Small intestine (tissue), 16 donors: ENCODE data around the gene ZNF207. TPM values are rescaled to one million over a fixed set of nuclear protein-coding genes. Genes with fewer than 3 reads are reported as not detected.

ENCODE experiments used
- DNase-seq, 2 donors: peaks; one replicate each; pipeline versions ENCODE4 v3.0.0 to v3.0.0-alpha.2; 2013
- FAIRE-seq: peaks from 2 replicates; lab custom pipeline; 2012; peaks lifted over from hg19 to GRCh38; lab: Jason Lieb, UNC
- H3K27ac ChIP-seq, 3 donors: one replicate each; pipeline ENCODE4 v1.5.1; 2013; ENCODE audit warnings: low read length in 2 of 3, mild to moderate bottlenecking in 2 of 3, control low read depth in 1 of 3, inconsistent platforms in 1 of 3, low read depth in 1 of 3, moderate library complexity in 1 of 3
- H3K27me3 ChIP-seq, 3 donors: one replicate each; pipeline ENCODE4 v1.6.1; 2013; ENCODE audit warnings: low read length in 3 of 3, inconsistent platforms in 1 of 3; ENCODE audit not compliant: control insufficient read depth in 3 of 3, insufficient read depth in 3 of 3
- H3K36me3 ChIP-seq, 3 donors: one replicate each; pipeline ENCODE4 v1.6.1; 2013; ENCODE audit warnings: low read length in 3 of 3, inconsistent platforms in 1 of 3, low read depth in 1 of 3, mild to moderate bottlenecking in 1 of 3, moderate library complexity in 1 of 3; ENCODE audit not compliant: control insufficient read depth in 3 of 3, insufficient read depth in 2 of 3
- H3K4me1 ChIP-seq, 3 donors: one replicate each; pipeline ENCODE4 v1.6.1; 2013; ENCODE audit warnings: low read length in 2 of 3, inconsistent platforms in 1 of 3, low read depth in 1 of 3, mild to moderate bottlenecking in 1 of 3, moderate library complexity in 1 of 3; ENCODE audit not compliant: control insufficient read depth in 3 of 3, insufficient read depth in 2 of 3
- H3K4me3 ChIP-seq, 3 donors: one replicate each; pipeline ENCODE4 v1.5.1; 2013; ENCODE audit warnings: low read length in 3 of 3, control low read depth in 1 of 3, inconsistent platforms in 1 of 3, low read depth in 1 of 3, mild to moderate bottlenecking in 1 of 3, moderate library complexity in 1 of 3
- H3K9me3 ChIP-seq, 2 donors: one replicate each; pipeline ENCODE4 v1.6.1; 2013; ENCODE audit warnings: low read depth in 1 of 2, low read length in 1 of 2; ENCODE audit not compliant: control insufficient read depth in 2 of 2, insufficient read depth in 1 of 2
- WGBS, 3 donors: extraction: QIAGEN DNeasy Blood & Tissue Kit; methylation state at CpG; one replicate each; pipeline ENCODE4 v1.1.7; 2013; 5-methylcytosine and 5-hydroxymethylcytosine counted together
- long read RNA-seq, 10 donors: transcript quantifications; one replicate each; lab custom pipeline, GENCODE V29; 2026
- polyA plus RNA-seq, 4 donors: library from polyadenylated mRNA; stranded (reverse) in 3 of 4; unstranded in 1 of 4; fragments of 200-250 nt in 3 of 4; fragments of 120-200 nt in 1 of 4; gene quantifications; one replicate each; pipeline versions ENCODE4 v1.2.1 to v1.2.3, GENCODE V29; 2013
- donor health status: healthy with polysubstance abuse.
- donor health status: control.
- donor health status: control.
- donor health status: Bipolar disorder and iron deficiency.
- donor health status: healthy.

The ZNF207 gene
- polyA plus RNA-seq, result 100 to 1,000 TPM in 1 of 4 donors, 10 to 100 TPM in 3; 50.8 to 175 (median 64.2) TPM
- long read RNA-seq, donor 1, result 0 reads
- long read RNA-seq, donor 2, full-length matches to known transcripts, result 10 of 29 reads
- long read RNA-seq, donor 2, partial matches to known transcripts, result 19 of 29 reads
- long read RNA-seq, donor 2, other reads (novel, unspliced or antisense), result 0 of 29 reads
- long read RNA-seq, donor 3, full-length matches to known transcripts, result 14 of 52 reads
- long read RNA-seq, donor 3, partial matches to known transcripts, result 38 of 52 reads
- long read RNA-seq, donor 3, other reads (novel, unspliced or antisense), result 0 of 52 reads
- long read RNA-seq, donor 4, result 0 reads
- long read RNA-seq, donor 5, partial matches to known transcripts, result 0 of 3 reads
- long read RNA-seq, donor 5, other reads (novel, unspliced or antisense), result 0 of 3 reads
- long read RNA-seq, donor 6, full-length matches to known transcripts, result 21 of 39 reads
- long read RNA-seq, donor 6, partial matches to known transcripts, result 18 of 39 reads
- long read RNA-seq, donor 6, other reads (novel, unspliced or antisense), result 0 of 39 reads
- long read RNA-seq, donor 7, full-length matches to known transcripts, result 37 of 52 reads
- long read RNA-seq, donor 7, partial matches to known transcripts, result 15 of 52 reads
- long read RNA-seq, donor 7, other reads (novel, unspliced or antisense), result 0 of 52 reads
- long read RNA-seq, donor 8, full-length matches to known transcripts, result 2 of 2 reads
- long read RNA-seq, donor 8, partial matches to known transcripts, result 0 of 2 reads
- long read RNA-seq, donor 8, other reads (novel, unspliced or antisense), result 0 of 2 reads
- long read RNA-seq, donor 9, full-length matches to known transcripts, result 9 of 9 reads
- long read RNA-seq, donor 9, partial matches to known transcripts, result 0 of 9 reads
- long read RNA-seq, donor 9, other reads (novel, unspliced or antisense), result 0 of 9 reads
- long read RNA-seq, donor 10, full-length matches to known transcripts, result 36 of 94 reads
- long read RNA-seq, donor 10, partial matches to known transcripts, result 58 of 94 reads
- long read RNA-seq, donor 10, other reads (novel, unspliced or antisense), result 0 of 94 reads

DNA sequence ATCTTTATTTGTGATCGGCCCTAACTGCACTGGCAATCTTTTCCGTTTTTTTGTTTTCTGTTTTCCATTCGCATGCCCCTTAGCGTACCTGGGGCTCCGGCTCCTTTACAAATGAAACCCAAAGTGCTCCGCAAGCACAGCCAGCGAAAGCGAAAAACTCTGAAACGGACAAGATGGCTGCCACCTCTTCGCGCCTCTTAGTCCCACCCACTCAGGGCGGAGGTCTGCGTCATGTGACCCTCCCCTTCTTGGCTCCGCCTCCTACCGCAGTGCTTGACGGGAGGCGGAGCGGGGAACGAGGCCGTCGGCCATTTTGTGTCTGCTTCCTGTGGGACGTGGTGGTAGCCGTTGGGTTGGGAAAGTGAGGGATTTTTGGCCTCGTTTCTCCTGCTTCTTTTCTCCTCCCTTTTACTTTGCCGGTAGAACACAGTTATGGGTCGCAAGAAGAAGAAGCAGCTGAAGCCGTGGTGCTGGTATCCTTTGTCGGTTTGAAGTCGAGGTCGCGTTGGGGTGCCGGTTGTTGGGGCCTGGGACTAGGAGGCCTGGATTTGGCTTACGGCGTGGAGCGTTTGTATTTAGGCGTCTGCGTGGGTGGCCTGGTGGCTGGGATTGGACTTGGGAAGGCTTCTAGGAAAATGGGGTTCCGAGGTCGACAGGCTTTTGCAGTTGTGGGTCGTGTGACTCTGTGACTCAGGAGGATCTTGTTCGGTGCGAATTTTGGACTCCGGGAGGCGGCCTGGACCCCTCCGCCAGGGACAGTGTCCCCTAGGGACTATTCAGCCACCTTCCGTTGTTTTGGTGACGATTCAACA is at the start of gene ZNF207:
Gene ZNF207, plus strand, starts transcription at position 304 of the 812 bp plus-strand sequence. Its CDS starts 129 bp downstream, at position 433.
- peak; percentile 97 to 98 for DNase-seq
- H3K4me1 ChIP-seq, result peaks cover 4 to 17% (median 9%) of the 10 kb centered on the region in 3 donors
- no peaks in the 10 kb centered on the region for H3K27me3 ChIP-seq
- H3K36me3 ChIP-seq, result peaks cover under 1 to 25% (median 2%) of the 10 kb centered on the region in 3 donors
- no peak for FAIRE-seq
- peak within 1 kb of the TSS; percentile 93 to 98 (median 98) for H3K27ac ChIP-seq
- H3K9me3 ChIP-seq, result peaks cover 0 to 3% of the 10 kb centered on the region in 2 donors
- H3K4me3 ChIP-seq, result peak within 1 kb of the TSS; percentile 88 to 100 (median 94)
- WGBS, 3 donors, result 0% methylated on average over 45 to 47 of the region's 47 CpGs

GRCh38 chr17:32302037-32302436 is 47.9 kb upstream of the ZNF207 start:
- no peaks in the 10 kb centered on the region for H3K27me3 ChIP-seq
- FAIRE-seq, result no peak
- 61 to 80% (median 77%) methylated on average over 4 of the region's 4 CpGs for WGBS, 3 donors

DNA sequence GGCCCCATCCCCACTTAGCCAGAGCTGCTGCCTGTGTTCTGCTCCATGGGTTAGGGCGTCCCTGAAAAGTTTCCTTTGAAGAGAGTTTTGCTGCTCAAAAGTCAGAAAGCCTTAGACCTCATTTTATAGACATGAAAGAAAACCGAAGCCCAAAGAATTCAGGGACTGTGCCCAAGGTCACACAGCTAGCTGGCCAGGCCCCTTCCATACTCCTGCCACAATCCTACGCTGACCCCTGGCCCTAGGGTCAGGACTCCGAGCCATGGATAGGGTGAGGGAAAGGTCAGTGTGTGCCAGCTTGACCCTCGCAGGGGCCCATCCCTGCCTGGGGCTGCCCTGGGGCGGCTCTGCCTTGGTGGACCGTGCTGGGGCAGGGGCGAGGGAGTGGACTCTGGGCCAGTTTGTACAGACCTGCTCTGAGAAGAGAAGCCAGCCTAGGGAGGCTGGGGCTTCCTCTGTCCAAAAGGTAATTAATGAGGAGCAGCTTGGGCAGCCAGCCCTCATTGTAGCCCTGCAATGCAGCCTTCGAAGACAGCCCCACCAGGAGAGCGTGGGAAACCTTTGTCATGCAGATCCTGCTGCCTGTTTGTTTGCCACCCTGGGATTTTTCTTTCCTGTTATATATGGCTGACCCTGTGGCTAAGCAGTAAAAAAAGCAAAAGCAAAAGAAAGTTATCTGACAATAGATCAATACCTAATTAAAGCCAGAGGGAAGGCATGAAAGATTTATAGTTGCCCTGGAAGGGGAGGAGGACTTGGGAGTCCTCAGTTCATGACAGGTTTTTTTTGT is 46.9 kb upstream of the ZNF207 start:
- WGBS, 3 donors, result 77 to 82% (median 79%) methylated on average over 10 of the region's 10 CpGs
- FAIRE-seq, result no peak
- H3K4me1 ChIP-seq, result no peaks in the 10 kb centered on the region

More at GRCh38 chr17:32302037-32302436, 47.9 kb upstream of the ZNF207 start:
- no peaks in the 10 kb centered on the region for H3K36me3 ChIP-seq
- no peak overlapping the region for H3K27ac ChIP-seq
- no peaks in the 10 kb centered on the region for H3K4me1 ChIP-seq
- H3K9me3 ChIP-seq, result no peaks in the 10 kb centered on the region
- no peak overlapping the region for H3K4me3 ChIP-seq
- no peak for DNase-seq

GRCh38 chr17:32303781-32304288 is 46.1 kb upstream of the ZNF207 start:
- no peaks in the 10 kb centered on the region for H3K4me1 ChIP-seq
- H3K27ac ChIP-seq, result no peak overlapping the region
- no peak for DNase-seq
- FAIRE-seq, result no peak
- WGBS, 3 donors, result 49 to 53% (median 49%) methylated on average over 2 of the region's 2 CpGs
- H3K36me3 ChIP-seq, result no peaks in the 10 kb centered on the region
- no peaks in the 10 kb centered on the region for H3K27me3 ChIP-seq
- no peak overlapping the region for H3K4me3 ChIP-seq
- no peaks in the 10 kb centered on the region for H3K9me3 ChIP-seq

More for the DNA sequence above, 46.9 kb upstream of the ZNF207 start:
- DNase-seq, result no peak
- Histone ChIP-seq H3K27me3 (no peaks in the 10 kb centered on the region), H3K9me3 (no peaks in the 10 kb centered on the region), H3K4me3 (no peak overlapping the region), H3K36me3 (no peaks in the 10 kb centered on the region), H3K27ac (no peak overlapping the region)

DNA sequence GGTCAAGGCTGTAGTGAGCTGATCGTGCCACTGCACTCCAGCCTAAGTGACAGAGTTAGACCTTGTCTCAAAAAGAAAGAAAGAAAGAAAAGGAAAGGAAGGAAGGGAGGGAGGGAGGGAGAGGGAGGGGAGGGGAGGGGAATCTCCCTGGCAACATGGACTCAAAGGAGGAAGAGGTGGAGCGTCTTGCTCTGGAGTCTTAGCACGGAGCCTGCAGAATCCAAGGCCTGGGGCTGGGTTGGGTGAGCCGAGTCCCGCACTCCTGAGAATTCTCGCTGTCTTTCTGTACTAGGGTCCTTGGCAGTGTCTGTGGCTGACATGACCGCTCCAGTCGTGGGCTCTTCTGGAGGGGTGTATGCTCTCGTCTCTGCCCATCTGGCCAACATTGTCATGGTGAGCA is 44.9 kb upstream of the ZNF207 start:
- Histone ChIP-seq H3K27me3 (no peaks in the 10 kb centered on the region), H3K4me3 (no peak overlapping the region), H3K36me3 (no peaks in the 10 kb centered on the region), H3K27ac (no peak overlapping the region), H3K4me1 (no peaks in the 10 kb centered on the region), H3K9me3 (no peaks in the 10 kb centered on the region)
- DNase-seq (no peak), FAIRE-seq (no peak)
- WGBS, 3 donors, result 82 to 88% (median 84%) methylated on average over 9 of the region's 9 CpGs

GRCh38 chr17:32307658-32308057 is 42.3 kb upstream of the ZNF207 start:
- no peak overlapping the region for H3K4me3 ChIP-seq
- H3K4me1 ChIP-seq, result no peaks in the 10 kb centered on the region
- FAIRE-seq, result no peak
- 53 to 59% (median 54%) methylated on average over 4 of the region's 4 CpGs for WGBS, 3 donors
- no peak overlapping the region for H3K27ac ChIP-seq
- DNase-seq, result no peak
- no peaks in the 10 kb centered on the region for H3K36me3 ChIP-seq
- H3K27me3 ChIP-seq, result peaks cover 0 to 8% (median 0%) of the 10 kb centered on the region in 3 donors
- no peaks in the 10 kb centered on the region for H3K9me3 ChIP-seq

DNA sequence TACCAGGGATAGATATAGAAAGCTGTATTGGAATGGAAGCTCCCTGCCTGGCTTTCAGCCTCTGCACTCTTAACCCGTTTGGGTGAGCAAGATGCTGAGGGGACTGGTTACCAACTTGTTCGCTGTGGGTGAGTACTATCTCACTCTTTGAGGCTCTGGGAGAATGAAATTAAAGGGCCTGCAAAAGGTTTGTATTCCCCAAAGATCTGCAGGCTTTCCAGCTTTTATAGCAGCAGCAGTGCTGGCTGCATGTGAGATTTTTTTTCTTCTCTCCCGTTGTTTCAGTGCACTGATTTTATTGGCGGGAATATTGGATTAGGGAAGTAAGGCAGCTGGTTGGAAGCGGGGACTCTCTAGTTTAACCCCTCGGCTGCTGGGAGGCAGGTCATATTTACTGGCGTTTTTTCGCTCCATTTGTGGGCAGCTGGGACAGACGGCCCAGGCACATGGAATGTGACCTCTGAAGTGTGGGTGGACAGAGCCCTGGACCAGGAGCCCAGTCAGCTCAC is 38.9 kb upstream of the ZNF207 start:
- H3K4me3 ChIP-seq, result no peak overlapping the region
- no peak for FAIRE-seq
- WGBS, 3 donors, result 15 to 30% (median 30%) methylated on average over 9 of the region's 9 CpGs

More for the DNA sequence above, 38.9 kb upstream of the ZNF207 start:
- no peak for DNase-seq
- Histone ChIP-seq H3K36me3 (no peaks in the 10 kb centered on the region), H3K9me3 (no peaks in the 10 kb centered on the region), H3K27ac (no peak overlapping the region), H3K4me1 (no peaks in the 10 kb centered on the region), H3K27me3 (peaks cover 0 to 8% (median 0%) of the 10 kb centered on the region in 3 donors)
